Measurements from ENCODE around the gene FBXO21. TPM values are rescaled to one million over a fixed set of nuclear protein-coding genes. Genes with fewer than 3 reads are reported as not detected.
A peak's percentile ranks its signal among the peaks of the same experiment; 100 is the strongest.

Gene FBXO21
- total RNA-seq, 1 experiment from 2014 or later: 32.4 TPM

DNA sequence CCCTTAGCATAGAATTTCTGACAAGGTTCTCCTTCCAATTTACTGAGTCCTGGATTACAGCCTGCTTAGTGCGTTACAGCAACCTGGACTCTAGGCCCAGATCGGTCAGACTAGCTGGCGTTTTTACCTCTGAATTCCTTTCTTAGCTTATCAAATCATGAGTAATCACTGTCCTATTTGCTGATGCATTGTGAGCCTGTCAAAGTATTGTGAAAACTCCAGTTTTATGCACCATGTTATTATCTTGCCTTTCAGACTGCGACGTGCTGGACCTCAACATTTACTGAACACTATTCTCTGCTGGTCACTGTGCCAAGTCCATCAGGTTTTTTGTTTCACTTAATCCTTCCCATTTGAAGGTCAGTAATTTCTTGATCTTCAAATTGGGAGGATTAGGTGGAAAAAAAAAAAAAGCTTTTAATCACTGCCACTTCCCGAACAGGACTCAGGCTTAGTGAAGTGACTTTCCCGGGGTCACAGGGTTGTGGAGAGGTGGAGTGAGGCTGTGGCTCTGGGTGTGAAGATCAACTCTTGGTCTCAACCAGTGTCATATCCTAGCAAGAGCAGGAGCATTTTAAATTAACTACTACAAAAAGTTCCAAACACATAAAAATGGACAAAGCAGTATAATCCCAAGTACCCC lies 31.2 kb downstream of the FBXO21 start:
- Histone ChIP-seq H3K4me2 (no peak overlapping the region), H3K9me3 (ENCODE audit: insufficient read depth, low read depth) (no peaks in the 10 kb centered on the region), H3K9me2 (ENCODE audit: insufficient read depth) (no peaks in the 10 kb centered on the region), H3K79me2 (ENCODE audit: low read depth) (no peaks in the 10 kb centered on the region), H4K20me1 (ENCODE audit: insufficient read depth) (no peaks in the 10 kb centered on the region), H3K27ac (no peak overlapping the region), H3F3A (ENCODE audit: insufficient read depth, low read depth) (peaks cover 7% of the 10 kb centered on the region; the same call in 1 of the 2 replicates), H3K36me3 (ENCODE audit: low read depth) (peaks cover 15% of the 10 kb centered on the region; the same call in 1 of the 2 replicates), H2AFZ (no peak overlapping the region), H3K27me3 (ENCODE audit: insufficient read depth, low read depth) (no peaks in the 10 kb centered on the region), H3K4me1 (replicated peaks; ENCODE audit: insufficient read depth) (no peaks in the 10 kb centered on the region), H3K4me3 (no peak overlapping the region)
- POLR2A ChIA-PET (ENCODE audit: unreplicated experiment): no interaction called here
- intact Hi-C loops (cut with micrococcal nuclease; ENCODE audit: unreplicated experiment): no loop called here
- CTCF ChIA-PET: no interaction called here
- BruUV-seq (replicated peaks): no TSS peak
- DNase-seq: peak in 1 of 2 experiments; percentile 51
- no peak for TF ChIP-seq EZH2 (IDR thresholded peaks at IDR 0.05; ENCODE audit: low read depth)
- TF ChIP-seq, protein P1, sequence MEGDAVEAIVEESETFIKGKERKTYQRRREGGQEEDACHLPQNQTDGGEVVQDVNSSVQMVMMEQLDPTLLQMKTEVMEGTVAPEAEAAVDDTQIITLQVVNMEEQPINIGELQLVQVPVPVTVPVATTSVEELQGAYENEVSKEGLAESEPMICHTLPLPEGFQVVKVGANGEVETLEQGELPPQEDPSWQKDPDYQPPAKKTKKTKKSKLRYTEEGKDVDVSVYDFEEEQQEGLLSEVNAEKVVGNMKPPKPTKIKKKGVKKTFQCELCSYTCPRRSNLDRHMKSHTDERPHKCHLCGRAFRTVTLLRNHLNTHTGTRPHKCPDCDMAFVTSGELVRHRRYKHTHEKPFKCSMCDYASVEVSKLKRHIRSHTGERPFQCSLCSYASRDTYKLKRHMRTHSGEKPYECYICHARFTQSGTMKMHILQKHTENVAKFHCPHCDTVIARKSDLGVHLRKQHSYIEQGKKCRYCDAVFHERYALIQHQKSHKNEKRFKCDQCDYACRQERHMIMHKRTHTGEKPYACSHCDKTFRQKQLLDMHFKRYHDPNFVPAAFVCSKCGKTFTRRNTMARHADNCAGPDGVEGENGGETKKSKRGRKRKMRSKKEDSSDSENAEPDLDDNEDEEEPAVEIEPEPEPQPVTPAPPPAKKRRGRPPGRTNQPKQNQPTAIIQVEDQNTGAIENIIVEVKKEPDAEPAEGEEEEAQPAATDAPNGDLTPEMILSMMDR (conservative IDR thresholded peaks at IDR 0.05): no peak

DNA sequence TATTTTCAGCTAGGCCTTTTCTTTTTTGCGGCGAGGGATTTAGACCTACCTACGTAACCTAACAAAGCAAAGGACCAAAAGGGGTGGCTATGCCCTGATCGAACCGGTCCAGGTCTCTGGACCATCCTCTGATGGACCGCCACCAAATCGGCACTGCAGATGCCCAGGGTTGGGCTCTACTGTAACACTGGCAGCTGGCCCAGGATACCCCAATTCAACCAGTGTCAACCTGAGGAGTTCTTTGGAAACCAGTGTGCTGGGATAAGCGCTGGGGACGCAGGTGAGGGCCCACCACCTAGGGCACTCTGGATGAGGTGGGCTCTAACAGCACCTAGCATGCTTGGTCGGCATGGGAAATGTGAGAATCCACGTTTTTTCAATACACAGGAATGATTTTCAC lies 32.2 kb downstream of the FBXO21 start:
- ChIA-PET CTCF (no interaction called here), POLR2A (ENCODE audit: unreplicated experiment) (no interaction called here)
- Histone ChIP-seq H3K4me2 (no peak overlapping the region), H3K27ac (no peak overlapping the region), H3K27me3 (ENCODE audit: insufficient read depth, low read depth) (no peaks in the 10 kb centered on the region), H3K79me2 (ENCODE audit: low read depth) (no peaks in the 10 kb centered on the region), H3F3A (ENCODE audit: insufficient read depth, low read depth) (peaks cover 7% of the 10 kb centered on the region; the same call in 1 of the 2 replicates), H3K36me3 (ENCODE audit: low read depth) (peaks cover 15% of the 10 kb centered on the region; the same call in 1 of the 2 replicates), H3K9me3 (ENCODE audit: insufficient read depth, low read depth) (no peaks in the 10 kb centered on the region), H4K20me1 (ENCODE audit: insufficient read depth) (no peaks in the 10 kb centered on the region), H3K4me1 (replicated peaks; ENCODE audit: insufficient read depth) (no peaks in the 10 kb centered on the region), H3K4me3 (no peak overlapping the region), H2AFZ (no peak overlapping the region), H3K9me2 (ENCODE audit: insufficient read depth) (no peaks in the 10 kb centered on the region)
- no TSS peak for BruUV-seq (replicated peaks)
- DNase-seq: no peak
- no peak for TF ChIP-seq EZH2 (IDR thresholded peaks at IDR 0.05; ENCODE audit: low read depth)
- TF ChIP-seq, protein P1 (conservative IDR thresholded peaks at IDR 0.05): no peak
- intact Hi-C loops (cut with micrococcal nuclease; ENCODE audit: unreplicated experiment): no loop called here

DNA sequence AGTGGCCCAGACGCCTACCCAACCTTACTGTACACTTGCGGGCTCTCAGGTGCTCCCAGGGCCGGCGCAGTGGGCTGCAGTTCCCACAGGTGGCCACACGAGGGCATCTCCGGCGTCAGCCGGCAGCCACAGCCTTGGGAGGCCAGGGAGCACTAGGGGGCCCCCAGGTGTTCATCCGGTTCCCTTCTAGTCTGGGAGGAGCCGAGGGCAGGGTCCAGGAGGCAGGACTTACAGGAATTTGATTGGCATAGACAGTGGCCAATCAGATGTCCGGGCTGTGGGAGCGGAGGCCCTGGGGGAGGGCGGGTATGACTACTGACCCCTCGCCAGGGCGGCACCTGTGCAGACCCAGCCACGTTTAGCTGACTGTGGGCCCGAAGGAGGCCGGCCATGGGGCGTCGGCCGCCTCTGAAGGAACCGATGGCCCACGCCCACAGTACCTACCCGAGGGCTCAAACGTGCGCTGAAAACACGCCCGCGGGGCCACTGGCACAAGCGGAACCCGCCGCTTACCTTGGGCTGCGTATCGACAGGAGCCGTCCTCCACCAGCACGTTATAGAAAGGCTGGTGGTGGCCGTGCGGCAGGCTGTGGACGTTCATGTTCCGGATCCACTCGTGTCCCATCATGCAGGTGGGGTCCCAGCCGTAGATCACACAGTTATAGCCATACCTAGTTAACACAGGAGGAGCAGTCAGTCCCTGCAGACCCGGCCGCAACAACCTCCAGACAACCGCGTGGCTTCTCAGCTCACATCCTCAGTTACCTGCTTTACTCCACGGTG lies 34.8 kb downstream of the FBXO21 start:
- no peaks in the 10 kb centered on the region for H3K27me3 ChIP-seq (ENCODE audit: insufficient read depth, low read depth)
- no peak overlapping the region for H2AFZ ChIP-seq
- H3K9me3 ChIP-seq (ENCODE audit: insufficient read depth, low read depth): no peaks in the 10 kb centered on the region
- no peaks in the 10 kb centered on the region for H3K79me2 ChIP-seq (ENCODE audit: low read depth)
- H3K9me2 ChIP-seq (ENCODE audit: insufficient read depth): no peaks in the 10 kb centered on the region
- H3K27ac ChIP-seq: no peak overlapping the region
- no peak overlapping the region for H3K4me2 ChIP-seq
- TF ChIP-seq, protein P1 (conservative IDR thresholded peaks at IDR 0.05): peak; percentile 93
- no peak for TF ChIP-seq EZH2 (IDR thresholded peaks at IDR 0.05; ENCODE audit: low read depth)
- intact Hi-C loops (cut with micrococcal nuclease; ENCODE audit: unreplicated experiment): no loop called here
- ChIA-PET CTCF (no interaction called here), POLR2A (ENCODE audit: unreplicated experiment) (no interaction called here)
- no TSS peak for BruUV-seq (replicated peaks)
- DNase-seq: peak; percentile 66 to 74
- H4K20me1 ChIP-seq (ENCODE audit: insufficient read depth): no peaks in the 10 kb centered on the region; the same call in 1 of the 2 replicates
- no peaks in the 10 kb centered on the region for H3K4me1 ChIP-seq (replicated peaks; ENCODE audit: insufficient read depth)
- H3K4me3 ChIP-seq: no peak overlapping the region
- peaks cover 7% of the 10 kb centered on the region for H3F3A ChIP-seq (ENCODE audit: insufficient read depth, low read depth)
- peaks cover 15% of the 10 kb centered on the region; the same call in 1 of the 2 replicates for H3K36me3 ChIP-seq (ENCODE audit: low read depth)

All from PC-9 (cell line).